Left ventricle myocardium inferior (tissue), 1 donor: ENCODE measurements around the gene PNKD. TPM values are rescaled to one million over a fixed set of nuclear protein-coding genes. Genes with fewer than 3 reads are reported as not detected.

ENCODE experiments used
- DNase-seq: peaks from one replicate; pipeline ENCODE4 v3.0.0-alpha.2; 2020
- H3K27ac ChIP-seq: fragments of 200-600 bp; replicated peaks from 2 replicates; pipeline ENCODE4 v1.8.0; 2021
- H3K27me3 ChIP-seq: fragments of 200-600 bp; 2 replicates; pipeline ENCODE4 v1.8.0; 2021; ENCODE audit warnings: low read depth
- H3K36me3 ChIP-seq: fragments of 200-600 bp; 2 replicates; pipeline ENCODE4 v1.8.0; 2021
- H3K4me1 ChIP-seq: fragments of 200-600 bp; 2 replicates; pipeline ENCODE4 v1.8.0; 2021
- H3K4me3 ChIP-seq: fragments of 200-600 bp; 2 replicates; pipeline ENCODE4 v1.8.0; 2021; ENCODE audit warnings: mild to moderate bottlenecking, moderate library complexity
- H3K9me3 ChIP-seq: fragments of 200-600 bp; replicated peaks from 2 replicates; pipeline ENCODE4 v1.8.0; 2021
- intact Hi-C: fragments of 100-400 bp; cut with micrococcal nuclease; formaldehyde crosslinking; loops from one replicate; pipeline ENCODE4 v1.11.0; 2022
- total RNA-seq: library from RNA; stranded (reverse); fragmentation: NEBNext Ultra II Directional; extraction: Animal tissue kit (Norgen Biotek cat#: 25700); gene quantifications from one replicate; pipeline ENCODE4 v1.2.1, GENCODE V29; 2021
- TF ChIP-seq, protein P1 (sequence below): fragments of 200-600 bp; IDR thresholded peaks from 2 replicates; pipeline ENCODE4 v1.8.0; 2021; ENCODE audit warnings: antibody characterized with exemption, mild to moderate bottlenecking, borderline replicate concordance
- donor health status: DM: no; HTN: yes; CAD: no; lungs with severe emphysema.

Gene PNKD
- total RNA-seq, 1 donor from 2014 or later: 75.4 TPM

DNA sequence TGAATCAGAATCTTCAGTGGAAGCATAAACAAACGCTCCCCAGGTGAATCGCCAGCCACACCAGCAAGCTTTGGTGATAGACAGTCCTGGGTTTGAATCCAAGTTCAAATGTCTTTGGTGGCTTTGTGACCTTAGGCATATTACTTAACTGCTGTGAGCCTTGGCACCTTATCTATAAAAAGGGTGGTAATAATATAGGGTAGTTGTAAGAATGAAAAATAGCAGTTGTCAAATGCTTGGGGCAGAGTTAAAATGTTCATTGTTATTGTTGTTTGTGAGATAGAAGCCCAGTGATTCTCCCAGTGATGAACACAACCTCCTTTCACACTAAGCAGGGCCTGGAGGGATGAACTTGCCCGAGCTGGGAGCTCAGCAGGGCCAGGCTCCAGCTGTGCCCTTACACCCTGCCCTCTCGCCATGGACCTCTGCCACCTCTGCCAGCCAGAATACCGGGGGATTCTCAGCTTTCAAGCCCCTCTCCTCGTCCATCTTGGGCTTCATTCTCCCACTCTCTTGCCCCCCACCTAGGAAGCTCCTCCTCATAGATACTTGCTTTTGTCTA is 28.1 kb downstream of the PNKD start:
- peaks cover 16% of the 10 kb centered on the region for H3K4me1 ChIP-seq
- H3K9me3 ChIP-seq: no peaks in the 10 kb centered on the region
- TF ChIP-seq, protein P1, sequence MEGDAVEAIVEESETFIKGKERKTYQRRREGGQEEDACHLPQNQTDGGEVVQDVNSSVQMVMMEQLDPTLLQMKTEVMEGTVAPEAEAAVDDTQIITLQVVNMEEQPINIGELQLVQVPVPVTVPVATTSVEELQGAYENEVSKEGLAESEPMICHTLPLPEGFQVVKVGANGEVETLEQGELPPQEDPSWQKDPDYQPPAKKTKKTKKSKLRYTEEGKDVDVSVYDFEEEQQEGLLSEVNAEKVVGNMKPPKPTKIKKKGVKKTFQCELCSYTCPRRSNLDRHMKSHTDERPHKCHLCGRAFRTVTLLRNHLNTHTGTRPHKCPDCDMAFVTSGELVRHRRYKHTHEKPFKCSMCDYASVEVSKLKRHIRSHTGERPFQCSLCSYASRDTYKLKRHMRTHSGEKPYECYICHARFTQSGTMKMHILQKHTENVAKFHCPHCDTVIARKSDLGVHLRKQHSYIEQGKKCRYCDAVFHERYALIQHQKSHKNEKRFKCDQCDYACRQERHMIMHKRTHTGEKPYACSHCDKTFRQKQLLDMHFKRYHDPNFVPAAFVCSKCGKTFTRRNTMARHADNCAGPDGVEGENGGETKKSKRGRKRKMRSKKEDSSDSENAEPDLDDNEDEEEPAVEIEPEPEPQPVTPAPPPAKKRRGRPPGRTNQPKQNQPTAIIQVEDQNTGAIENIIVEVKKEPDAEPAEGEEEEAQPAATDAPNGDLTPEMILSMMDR: no peak
- no peaks in the 10 kb centered on the region for H3K36me3 ChIP-seq
- intact Hi-C loops: loop anchor here (10.0 kb wide), 1 partner anchor 96 kb away; the partner anchor contains the start of gene CTDSP1
- DNase-seq: no peak
- no peak overlapping the region for H3K4me3 ChIP-seq
- H3K27me3 ChIP-seq: no peaks in the 10 kb centered on the region
- no peak overlapping the region for H3K27ac ChIP-seq

DNA sequence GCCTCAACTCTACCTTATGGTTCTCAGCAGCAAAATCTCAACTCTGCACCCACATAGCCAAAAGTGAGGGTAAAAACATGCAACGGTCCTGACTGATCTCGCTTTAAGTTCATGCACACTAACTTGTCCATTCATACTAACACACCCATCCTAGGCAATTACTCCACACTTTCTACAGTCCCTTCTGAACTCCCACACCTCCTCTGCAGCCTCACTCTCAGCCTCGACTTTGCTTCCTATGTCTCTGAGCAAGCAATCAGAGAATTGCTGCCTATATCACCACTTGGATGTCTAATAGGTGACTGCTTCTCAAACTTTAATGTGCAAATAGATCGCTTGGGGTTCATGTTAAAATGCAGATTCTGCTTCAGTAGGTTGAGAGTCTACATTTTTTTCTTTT is 29.8 kb downstream of the PNKD start:
- DNase-seq: no peak

DNA sequence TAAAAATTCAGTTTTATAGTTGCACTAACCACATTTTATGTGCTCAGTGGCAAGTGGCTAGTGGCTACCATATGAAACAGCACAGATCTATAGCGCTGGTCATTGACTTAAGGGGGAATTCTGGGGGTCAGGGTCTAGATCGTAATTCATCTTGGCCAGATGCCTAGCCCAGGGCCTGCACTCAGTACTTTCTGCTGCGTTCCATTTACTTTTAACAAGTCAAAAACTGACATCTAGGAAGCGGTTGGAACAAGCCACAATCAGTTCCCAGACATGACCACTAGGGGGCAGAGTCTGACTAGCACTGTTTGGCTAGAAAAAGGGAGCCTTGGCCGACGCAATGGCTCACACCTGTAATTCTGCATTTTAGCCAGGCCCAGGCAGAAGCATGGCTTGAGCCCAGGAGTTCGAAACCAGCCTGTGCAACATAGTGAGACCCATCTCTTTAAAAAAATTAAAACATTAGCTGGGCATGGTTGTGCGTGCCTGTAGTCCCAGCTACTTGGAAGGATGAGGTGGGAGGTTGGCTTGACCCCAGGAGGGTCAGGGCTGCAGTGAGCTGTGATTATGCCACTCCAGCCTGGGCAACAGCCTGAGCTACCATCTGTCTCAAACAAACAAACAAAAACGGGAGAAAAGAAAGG is 31.0 kb downstream of the PNKD start:
- TF ChIP-seq, protein P1: peak; percentile 98
- DNase-seq: peak; percentile 75
- Histone ChIP-seq H3K4me3 (no peak overlapping the region), H3K9me3 (no peaks in the 10 kb centered on the region), H3K36me3 (no peaks in the 10 kb centered on the region), H3K27ac (no peak overlapping the region), H3K27me3 (no peaks in the 10 kb centered on the region), H3K4me1 (no peaks in the 10 kb centered on the region)
- intact Hi-C loops: loop anchor here (2.0 to 5.0 kb wide), 2 partner anchors 56 to 166 kb away; partner anchors contain the start of gene CATIP

More for the DNA sequence above, 29.8 kb downstream of the PNKD start:
- TF ChIP-seq, protein P1: no peak
- peaks cover 2% of the 10 kb centered on the region for H3K4me1 ChIP-seq
- H3K27ac ChIP-seq: no peak overlapping the region
- intact Hi-C loops: loop anchor here (2.0 to 5.0 kb wide), 2 partner anchors 57 to 167 kb away; partner anchors contain the start of gene CATIP
- H3K9me3 ChIP-seq: no peaks in the 10 kb centered on the region
- no peaks in the 10 kb centered on the region for H3K27me3 ChIP-seq
- H3K4me3 ChIP-seq: no peak overlapping the region
- H3K36me3 ChIP-seq: no peaks in the 10 kb centered on the region

DNA sequence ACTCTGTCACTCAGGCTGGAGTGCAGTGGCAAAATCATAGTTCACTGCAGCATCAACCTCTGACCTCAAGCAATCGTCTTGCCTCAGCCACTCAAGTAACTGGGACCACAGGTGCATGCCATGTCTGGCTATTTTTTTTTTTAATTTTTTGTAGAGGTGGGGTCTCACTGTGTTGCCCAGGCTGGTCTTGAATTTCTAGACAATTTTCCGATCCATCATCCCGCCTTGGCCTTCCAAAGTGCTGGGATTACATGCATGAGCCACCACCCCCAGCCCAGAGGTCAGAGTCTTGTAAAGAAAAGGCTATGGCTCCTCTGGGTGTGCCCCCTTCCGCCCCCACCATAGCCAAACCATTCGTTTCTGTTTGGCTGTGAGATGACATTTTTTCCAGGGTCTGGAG is 35.1 kb downstream of the PNKD start:
- no peak for DNase-seq

DNA sequence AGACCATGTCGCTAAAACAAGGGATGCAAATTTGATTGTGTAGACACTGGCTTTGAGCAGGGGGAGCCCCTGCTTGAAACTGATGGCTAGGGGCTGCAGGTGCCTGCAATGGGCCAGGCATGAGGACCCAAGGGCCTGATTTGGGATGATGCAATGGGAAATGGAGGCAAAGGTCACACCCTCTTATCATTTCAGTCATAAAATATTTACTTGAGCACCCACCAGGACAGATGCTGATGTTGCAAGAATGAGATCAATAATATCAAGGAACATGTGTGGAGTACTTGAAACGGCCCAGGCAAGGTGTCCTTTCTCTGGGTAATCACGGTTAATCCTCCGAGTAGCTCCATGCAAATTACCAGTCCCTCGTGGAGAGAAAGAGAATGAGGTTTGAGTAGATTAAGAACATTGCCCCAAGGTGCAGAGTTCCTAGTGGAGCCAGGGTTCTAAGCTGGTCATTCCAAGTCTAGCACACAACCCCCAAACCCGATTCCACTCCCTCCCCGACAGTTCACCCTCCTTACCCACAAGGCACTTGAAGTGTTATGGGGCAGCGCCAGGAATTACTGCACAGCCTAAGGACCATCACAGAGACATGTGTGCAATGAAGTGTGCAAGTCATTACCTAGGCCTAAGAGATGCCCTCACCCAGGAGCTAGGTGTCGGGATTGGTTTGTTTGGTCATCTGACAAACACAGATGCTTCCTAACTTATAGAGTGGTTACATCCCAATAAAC is 36.0 kb downstream of the PNKD start:
- TF ChIP-seq, protein P1: no peak
- peaks cover 6% of the 10 kb centered on the region for H3K4me1 ChIP-seq
- no peaks in the 10 kb centered on the region for H3K9me3 ChIP-seq
- H3K27me3 ChIP-seq: no peaks in the 10 kb centered on the region
- intact Hi-C loops: no loop called here
- no peak overlapping the region for H3K4me3 ChIP-seq
- H3K36me3 ChIP-seq: no peaks in the 10 kb centered on the region
- no peak for DNase-seq
- H3K27ac ChIP-seq: no peak overlapping the region

More for the DNA sequence above, 35.1 kb downstream of the PNKD start:
- Histone ChIP-seq H3K9me3 (no peaks in the 10 kb centered on the region), H3K27me3 (no peaks in the 10 kb centered on the region), H3K4me1 (peaks cover 6% of the 10 kb centered on the region), H3K4me3 (no peak overlapping the region), H3K27ac (no peak overlapping the region), H3K36me3 (no peaks in the 10 kb centered on the region)
- intact Hi-C loops: no loop called here
- TF ChIP-seq, protein P1: no peak
